ENCODE data around the gene NOP9. TPM values are rescaled to one million over a fixed set of nuclear protein-coding genes. Genes with fewer than 3 reads are reported as not detected.

The NOP9 gene
- total RNA-seq, 1 experiment from 2014 or later, result 25.3 TPM

GRCh38 chr14:24269910-24270536, 29.6 kb upstream of the NOP9 start:
- Histone ChIP-seq H3K9me3 (ENCODE audit: control insufficient read depth, insufficient read depth, low read depth, low read length) (no peaks in the 10 kb centered on the region), H3K36me3 (ENCODE audit: control insufficient read depth, insufficient read depth, low read length) (no peaks in the 10 kb centered on the region), H3K27ac (ENCODE audit: low read length) (no peak overlapping the region), H3K27me3 (ENCODE audit: control insufficient read depth, insufficient read depth, low read length) (no peaks in the 10 kb centered on the region), H3K4me1 (ENCODE audit: control insufficient read depth, insufficient read depth, low read length) (peaks cover 3% of the 10 kb centered on the region; the same call in 1 of the 2 replicates), H3K4me3 (ENCODE audit: low read depth in 2 of 2, low read length in 2 of 2) (no peak overlapping the region)
- ATAC-seq, result no peak
- DNase-seq (ENCODE audit: low read depth, low spot score), result no peak
- TSS peak; percentile 82 for BruUV-seq (replicated peaks)
- in situ Hi-C loops (cut with HindIII; ENCODE audit: low pct_unique_long_range_greater_than_20kb, low sequenced_read_pairs), result no loop called here
- intact Hi-C loops (cut with micrococcal nuclease; ENCODE audit: unreplicated experiment), result no loop called here
- ChIA-PET CTCF (interaction anchor here (1.4 kb wide), 1 partner anchor 37 kb away, joined by 4 read pairs; no protein-coding TSS in a partner anchor), POLR2A (no interaction called here)
- TF ChIP-seq REST (IDR thresholded peaks at IDR 0.05; ENCODE audit: insufficient read depth in 1 of 2, low read depth in 2 of 2, low read length in 1 of 2) (no peak), TCF7L2 (IDR thresholded peaks at IDR 0.05; ENCODE audit: low read depth, low read length) (no peak)

- H3K36me3 ChIP-seq (ENCODE audit: control insufficient read depth, insufficient read depth, low read length), result no peaks in the 10 kb centered on the region
- intact Hi-C loops (cut with micrococcal nuclease; ENCODE audit: unreplicated experiment) (no loop called here), in situ Hi-C loops (cut with HindIII; ENCODE audit: low pct_unique_long_range_greater_than_20kb, low sequenced_read_pairs) (no loop called here)
- H3K27ac ChIP-seq (ENCODE audit: low read length), result peak overlapping the region; percentile 84
- DNase-seq (ENCODE audit: low read depth, low spot score) (no peak), ATAC-seq (peak; percentile 46)
- peak overlapping the region; percentile 81 to 82 for H3K4me3 ChIP-seq (ENCODE audit: low read depth in 2 of 2, low read length in 2 of 2)
- TF ChIP-seq REST (IDR thresholded peaks at IDR 0.05; ENCODE audit: insufficient read depth in 1 of 2, low read depth in 2 of 2, low read length in 1 of 2) (no peak), TCF7L2 (IDR thresholded peaks at IDR 0.05; ENCODE audit: low read depth, low read length) (no peak), POLR2AphosphoS5 (IDR thresholded peaks at IDR 0.05; ENCODE audit: low read depth, low read length) (no peak), SIN3A (IDR thresholded peaks at IDR 0.05; ENCODE audit: borderline replicate concordance, insufficient read depth, low read depth, low read length) (no peak), CTCF (IDR thresholded peaks at IDR 0.05) (no peak)
- no peaks in the 10 kb centered on the region for H3K9me3 ChIP-seq (ENCODE audit: control insufficient read depth, insufficient read depth, low read depth, low read length)
- CTCF ChIA-PET, result interaction anchor here (0.6 to 1.4 kb wide), 4 partner anchors 28 to 161 kb away, joined by 3 to 6 read pairs (median 4); partner anchors contain the start of gene TINF2
- POLR2A ChIA-PET, result no interaction called here
- H3K27me3 ChIP-seq (ENCODE audit: control insufficient read depth, insufficient read depth, low read length), result no peaks in the 10 kb centered on the region
- no TSS peak for BruUV-seq (replicated peaks)
- peaks cover 3% of the 10 kb centered on the region; the same call in 1 of the 2 replicates for H3K4me1 ChIP-seq (ENCODE audit: control insufficient read depth, insufficient read depth, low read length)
Measured at GRCh38 chr14:24270537-24271133, 29.0 kb upstream of the NOP9 start.
